ENCODE results near the gene PEX26.
A peak's percentile ranks its signal among the peaks of the same experiment; 100 is the strongest.
"Not testable (repeated sequence)": the region's sequence is repeated elsewhere in the genome, so short reads cannot be mapped to it uniquely, and the experiment has no call there.

The PEX26 gene

DNA sequence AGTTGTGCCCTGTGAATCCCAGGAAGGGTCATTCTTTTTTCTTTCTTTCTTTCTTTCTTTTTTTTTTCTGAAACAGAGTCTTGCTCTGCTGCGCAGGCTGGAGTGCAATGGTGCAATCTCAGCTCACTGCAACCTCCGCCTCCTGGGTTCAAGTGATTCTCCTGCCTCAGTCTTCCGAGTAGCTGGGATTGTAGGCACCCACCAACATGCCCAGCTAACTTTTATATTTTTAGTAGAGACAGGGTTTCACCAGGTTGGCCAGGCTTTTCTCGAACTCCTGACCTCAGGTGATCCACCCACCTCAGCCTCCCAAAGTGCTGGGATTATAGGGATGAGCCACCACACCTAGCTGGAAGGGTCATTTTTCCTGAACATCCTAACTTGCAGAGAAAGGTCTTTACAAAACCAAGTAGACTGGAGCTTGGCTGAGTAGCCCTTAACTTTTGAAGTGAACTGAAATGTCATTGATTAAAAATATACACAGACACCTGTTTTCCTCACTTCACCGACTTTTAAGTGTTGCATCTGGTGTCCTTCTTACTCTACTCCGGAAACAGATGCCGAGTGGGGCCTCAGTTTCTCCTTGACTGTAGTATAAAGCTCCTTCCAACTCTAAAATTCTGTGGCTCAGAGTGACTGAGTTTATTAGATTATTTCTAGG lies 6.4 kb upstream of the PEX26 start:
- DNase-seq (ENCODE audit: low read depth, low spot score) = not testable (repeated sequence)

DNA sequence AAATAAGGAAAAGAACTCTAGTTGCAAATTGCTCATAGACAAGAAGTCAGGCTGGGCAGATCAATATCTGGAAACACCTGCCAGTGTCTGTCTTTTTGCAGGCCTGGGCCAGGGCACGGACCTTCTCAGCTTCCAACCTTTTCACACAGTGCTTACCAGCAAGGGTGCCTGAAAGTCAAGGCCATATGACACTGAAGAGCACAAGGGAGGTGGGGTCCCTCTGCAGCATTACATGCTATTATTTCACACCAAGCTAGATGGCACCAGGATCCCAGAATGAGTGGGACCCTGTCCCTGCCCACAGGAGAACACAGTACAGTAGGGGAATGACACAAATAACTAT lies 5.9 kb upstream of the PEX26 start:
- no peak for DNase-seq (ENCODE audit: low read depth, low spot score)

DNA sequence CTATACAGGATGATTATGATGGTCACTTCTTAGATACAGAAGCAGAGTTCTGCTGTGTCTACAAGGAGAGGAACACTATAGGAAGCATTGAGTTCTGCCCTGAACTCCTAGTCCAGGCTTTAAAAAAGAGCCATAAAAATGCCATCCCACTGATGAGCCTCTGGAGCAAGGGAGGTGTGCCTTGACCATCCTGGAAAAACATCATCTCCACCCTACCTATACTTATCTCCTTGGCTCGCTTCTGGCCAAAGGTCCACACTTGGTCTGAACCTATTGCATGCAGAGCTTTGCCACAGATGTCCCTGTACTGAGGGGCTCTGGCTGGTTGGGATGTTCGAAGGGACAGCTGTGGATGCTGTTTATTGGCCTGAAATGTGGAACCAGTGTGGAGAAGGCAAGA lies 4.3 kb upstream of the PEX26 start:
- DNase-seq (ENCODE audit: low read depth, low spot score) = no peak

DNA sequence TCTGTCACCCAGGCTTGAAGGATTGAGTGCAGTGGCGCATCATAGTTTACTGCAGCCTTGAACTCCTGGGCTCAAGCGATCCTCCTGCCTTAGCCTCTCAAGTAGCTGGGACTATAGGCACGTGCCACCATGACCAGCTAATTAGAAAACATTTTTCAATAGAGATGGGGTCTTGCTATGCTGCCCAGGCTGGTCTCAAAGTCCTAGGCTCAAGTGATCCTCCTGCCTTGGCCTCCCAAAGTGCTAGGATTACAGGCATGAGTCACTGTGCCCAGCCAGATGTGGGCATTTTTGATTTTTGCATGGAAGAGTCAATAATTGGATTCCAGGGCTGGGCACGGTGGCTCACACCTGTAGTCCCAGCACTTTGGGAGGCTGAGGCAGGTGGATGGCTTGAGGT lies 3.9 kb upstream of the PEX26 start:
- not testable (repeated sequence) for DNase-seq (ENCODE audit: low read depth, low spot score)

DNA sequence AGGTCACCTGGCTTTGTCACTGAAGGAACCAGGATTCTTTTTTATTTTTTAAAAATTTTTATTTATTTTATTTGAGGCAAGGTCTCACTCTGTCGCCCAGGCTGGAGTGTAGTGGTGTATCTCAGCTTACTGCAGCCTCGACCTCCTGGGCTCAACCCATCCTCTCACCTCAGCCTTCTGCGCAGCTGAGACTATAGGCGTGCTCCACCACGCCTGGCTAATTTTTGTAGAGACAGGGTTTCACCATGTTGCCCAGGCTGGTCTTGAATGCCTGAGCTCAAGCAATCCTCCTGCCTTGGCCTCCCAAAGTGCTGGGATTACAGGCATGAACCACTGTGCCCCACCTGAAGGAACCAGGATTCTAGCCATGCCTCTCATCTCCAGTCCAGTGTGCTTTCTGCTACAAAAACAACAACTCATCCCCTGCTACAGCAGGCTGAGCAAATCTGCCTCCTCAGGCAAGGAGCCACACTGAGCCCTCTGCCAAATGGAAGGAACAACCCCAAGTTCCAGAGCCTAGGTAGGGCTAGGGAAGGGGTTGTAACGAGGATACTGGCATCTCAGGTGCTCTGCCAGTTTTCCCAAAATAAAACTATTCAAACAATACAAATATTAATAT lies 2.6 kb upstream of the PEX26 start:
- no peak for DNase-seq (ENCODE audit: low read depth, low spot score)

DNA sequence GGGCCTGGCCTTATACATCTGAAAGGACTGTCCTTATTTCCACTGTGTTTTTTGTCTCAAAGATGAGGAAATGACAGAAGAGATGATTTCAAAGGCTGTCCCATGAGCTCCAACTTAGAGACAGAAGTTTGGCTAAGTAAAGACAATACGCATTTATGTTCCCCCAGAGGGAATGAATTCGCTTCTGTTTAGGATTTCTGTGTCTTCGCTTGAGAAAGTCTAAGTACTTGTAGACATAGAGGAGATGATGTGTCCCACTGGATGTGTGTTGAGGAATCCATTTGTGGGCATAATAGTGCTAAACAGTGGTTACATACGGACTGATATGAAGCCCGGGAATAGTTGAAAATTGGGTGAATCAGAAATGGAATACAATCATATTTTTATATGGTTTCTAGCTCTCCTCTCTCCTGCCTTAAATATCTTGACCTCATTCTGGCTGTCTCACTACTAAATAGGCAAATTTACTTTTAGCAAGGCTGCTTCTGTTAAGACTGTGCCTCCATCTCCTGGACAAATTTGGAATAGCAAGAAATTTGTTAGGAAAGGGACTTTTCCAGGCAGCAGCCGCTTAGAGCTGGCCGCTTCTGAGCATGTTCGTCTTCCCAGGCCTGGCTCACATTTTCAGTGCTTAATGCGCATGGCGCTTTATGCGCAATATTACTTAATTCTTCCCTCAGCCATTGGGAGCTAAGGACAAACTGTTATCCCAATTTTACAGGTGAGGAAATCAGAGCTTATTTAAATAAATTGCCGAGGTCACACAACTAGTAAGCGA lies 1.9 kb upstream of the PEX26 start:
- peak; percentile 70 for DNase-seq (ENCODE audit: low read depth, low spot score)

DNA sequence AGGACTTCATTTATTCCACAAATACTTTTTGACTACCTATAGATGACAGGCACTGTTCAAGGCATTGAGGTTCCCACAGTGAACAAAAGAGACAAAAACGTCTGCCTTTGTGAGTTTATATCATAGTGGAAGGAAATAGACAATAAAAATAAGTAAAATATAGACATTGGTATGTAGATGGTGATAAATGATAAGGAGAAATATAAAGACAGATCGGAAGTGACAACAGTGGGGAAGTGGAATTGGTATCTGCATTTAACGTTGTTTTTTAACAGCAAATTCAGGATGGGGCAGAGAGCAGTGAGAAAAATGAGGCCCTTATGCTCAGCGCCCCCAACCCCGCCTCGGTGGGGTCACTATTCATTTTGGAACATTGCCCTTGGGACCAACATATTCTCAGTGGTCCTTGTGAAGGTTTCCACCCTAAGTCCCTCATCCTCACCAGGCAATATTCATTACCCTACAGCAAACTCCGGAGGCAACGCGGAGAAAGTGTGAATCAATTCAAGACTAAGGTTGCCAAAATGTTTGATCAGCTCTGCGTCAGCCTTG lies 627 bp upstream of the PEX26 start:
- DNase-seq (ENCODE audit: low read depth, low spot score) = no peak

DNA sequence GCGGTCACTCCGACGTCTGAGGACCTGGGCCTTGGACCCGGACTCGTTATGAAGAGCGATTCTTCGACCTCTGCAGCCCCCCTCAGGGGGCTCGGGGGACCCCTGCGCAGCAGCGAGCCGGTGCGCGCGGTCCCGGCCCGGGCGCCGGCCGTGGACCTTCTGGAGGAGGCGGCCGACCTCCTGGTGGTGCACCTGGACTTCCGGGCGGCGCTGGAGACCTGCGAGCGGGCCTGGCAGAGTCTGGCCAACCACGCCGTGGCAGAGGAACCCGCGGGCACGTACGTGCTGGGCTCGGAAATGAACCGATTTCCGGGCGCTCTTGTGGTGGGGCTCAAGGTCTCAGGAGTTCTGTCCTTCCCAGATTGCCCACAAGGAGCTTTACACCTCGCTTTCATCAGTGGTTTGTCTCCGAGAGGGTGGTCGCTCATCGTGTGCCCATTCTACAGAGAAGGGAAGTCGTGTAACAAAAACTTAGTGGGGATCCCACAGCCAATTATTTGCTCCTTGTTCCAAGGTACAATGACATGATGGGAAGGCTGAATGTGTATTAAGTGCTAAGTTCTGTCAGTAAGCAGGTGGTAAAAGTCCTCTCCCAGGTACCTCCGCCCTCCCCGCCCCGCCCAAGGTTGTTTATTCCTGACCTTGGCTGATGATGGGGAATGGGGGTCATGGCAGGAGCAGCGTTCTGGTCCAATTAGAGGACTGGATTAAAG lies 695 bp downstream of the PEX26 start:
- no peak for DNase-seq (ENCODE audit: low read depth, low spot score)

DNA sequence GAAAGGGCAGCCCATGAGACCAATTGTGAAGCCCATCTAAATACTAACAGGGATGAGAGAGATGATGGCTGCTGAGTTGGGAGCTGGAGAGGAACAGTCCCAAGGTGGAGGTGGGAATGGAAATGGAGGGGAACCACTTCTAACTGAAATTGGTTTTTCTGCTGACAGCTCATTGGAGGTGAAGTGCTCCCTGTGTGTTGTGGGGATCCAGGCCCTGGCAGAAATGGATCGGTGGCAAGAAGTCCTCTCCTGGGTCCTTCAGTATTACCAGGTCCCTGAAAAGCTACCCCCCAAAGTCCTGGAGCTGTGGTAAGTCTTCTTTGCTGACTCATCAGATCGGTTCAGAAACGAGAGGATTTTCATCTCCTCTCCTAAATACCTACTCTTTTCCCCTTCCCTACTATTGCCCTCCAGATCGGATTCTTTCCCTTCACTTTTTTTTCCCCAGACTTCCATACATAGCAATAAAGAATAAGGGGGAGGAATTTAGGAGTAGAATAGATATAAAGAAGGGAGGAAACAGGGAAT lies 2.0 kb downstream of the PEX26 start:
- no peak for DNase-seq (ENCODE audit: low read depth, low spot score)

DNA sequence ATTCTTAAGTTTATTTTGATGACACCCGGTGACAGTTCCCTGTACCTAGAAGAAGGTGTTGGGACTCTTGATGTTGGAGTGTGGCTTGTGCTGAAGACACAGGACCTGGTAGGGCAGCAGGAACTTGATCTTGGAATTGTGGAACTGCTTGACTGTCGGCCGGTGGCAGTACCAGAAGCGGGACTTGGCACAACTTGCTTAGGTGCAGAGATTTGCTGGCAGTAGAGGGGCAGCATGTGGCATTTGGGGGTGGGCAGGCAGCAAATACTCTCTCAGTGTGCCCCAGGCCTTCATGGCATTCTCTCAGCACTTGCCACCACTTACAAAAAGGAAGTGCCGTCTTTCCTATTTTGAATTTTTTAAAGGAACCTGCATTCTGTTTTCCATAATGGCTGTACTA lies 3.6 kb downstream of the PEX26 start:
- DNase-seq (ENCODE audit: low read depth, low spot score) = no peak

DNA sequence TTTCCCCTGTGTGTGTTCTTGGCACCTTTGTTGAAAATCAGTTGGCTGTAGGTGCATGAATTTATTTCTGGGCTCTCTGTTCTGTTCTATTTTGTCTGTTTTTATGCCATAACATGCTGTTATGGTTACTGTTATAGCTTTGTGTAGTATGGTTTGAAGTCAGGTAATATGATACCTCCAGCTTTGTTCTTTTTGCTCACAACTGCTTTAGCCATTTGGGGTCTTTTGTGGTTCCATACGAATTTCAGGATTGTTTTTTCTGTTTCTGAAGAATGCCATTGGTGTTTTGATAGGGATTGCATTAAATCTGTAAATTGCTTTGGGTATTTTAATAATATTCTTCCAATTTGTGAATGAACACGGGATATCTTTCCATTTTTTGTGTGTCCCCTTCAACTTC lies 4.7 kb downstream of the PEX26 start:
- DNase-seq (ENCODE audit: low read depth, low spot score) = no peak

DNA sequence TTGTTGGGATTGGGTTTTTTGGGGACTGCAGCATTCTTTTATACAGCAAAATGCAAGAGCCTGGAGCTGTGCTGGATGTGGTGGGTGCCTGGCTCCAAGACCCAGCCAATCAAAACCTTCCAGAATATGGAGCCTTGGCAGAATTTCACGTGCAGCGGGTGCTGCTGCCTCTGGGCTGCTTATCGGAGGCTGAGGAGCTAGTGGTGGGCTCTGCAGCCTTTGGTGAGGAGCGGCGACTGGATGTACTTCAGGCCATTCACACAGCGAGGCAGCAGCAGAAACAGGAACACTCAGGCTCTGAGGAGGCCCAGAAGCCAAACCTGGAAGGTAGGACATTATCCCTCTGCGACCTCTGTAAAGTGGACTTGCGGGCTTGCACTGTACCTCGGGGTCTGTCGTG lies 5.6 kb downstream of the PEX26 start:
- DNase-seq (ENCODE audit: low read depth, low spot score) = no peak

DNA sequence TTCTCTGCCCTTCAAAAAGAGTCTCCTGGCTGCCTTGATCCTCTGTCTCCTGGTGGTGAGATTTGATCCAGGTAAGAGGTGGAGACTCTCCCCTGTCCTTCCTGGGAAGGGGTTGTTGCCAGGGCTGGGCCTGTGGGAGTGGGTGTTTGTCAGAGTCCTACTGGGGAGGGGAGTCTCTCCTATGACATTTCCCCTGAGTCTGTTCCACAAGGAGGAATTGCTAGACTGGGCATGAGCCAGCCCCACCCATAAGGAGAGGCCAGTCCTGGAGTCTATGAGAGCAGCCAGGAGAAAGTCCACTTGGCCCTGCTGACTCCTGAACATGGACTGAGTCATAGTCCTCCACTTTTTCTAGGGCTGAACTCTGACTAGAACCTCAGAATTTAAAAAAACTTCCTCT lies 7.4 kb downstream of the PEX26 start:
- no peak for DNase-seq (ENCODE audit: low read depth, low spot score)

DNA sequence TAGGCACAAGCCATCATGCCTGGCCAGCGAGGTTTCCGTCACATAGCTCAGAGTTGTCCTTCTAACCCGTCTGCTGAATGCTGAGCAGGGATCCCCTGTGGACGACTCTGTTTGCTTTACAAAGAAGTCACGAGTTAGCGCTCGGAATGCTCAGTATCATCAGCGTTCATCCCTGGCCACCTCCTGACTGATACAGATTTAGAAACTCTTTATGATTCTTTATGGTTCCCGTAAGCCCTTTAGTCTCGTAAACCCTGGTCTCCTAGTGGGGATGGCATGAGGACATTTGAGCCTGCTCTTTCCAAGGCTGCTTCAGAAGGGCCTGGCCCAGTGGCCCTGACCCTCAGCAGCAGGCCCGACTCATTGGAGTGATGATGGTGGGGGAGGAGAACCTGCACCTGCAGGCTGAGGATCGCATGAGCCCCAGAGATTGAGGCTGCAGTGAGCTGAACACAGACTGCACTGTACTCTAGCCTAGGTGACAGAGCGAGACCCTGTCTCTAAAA lies 9.6 kb downstream of the PEX26 start:
- DNase-seq (ENCODE audit: low read depth, low spot score) = no peak

DNA sequence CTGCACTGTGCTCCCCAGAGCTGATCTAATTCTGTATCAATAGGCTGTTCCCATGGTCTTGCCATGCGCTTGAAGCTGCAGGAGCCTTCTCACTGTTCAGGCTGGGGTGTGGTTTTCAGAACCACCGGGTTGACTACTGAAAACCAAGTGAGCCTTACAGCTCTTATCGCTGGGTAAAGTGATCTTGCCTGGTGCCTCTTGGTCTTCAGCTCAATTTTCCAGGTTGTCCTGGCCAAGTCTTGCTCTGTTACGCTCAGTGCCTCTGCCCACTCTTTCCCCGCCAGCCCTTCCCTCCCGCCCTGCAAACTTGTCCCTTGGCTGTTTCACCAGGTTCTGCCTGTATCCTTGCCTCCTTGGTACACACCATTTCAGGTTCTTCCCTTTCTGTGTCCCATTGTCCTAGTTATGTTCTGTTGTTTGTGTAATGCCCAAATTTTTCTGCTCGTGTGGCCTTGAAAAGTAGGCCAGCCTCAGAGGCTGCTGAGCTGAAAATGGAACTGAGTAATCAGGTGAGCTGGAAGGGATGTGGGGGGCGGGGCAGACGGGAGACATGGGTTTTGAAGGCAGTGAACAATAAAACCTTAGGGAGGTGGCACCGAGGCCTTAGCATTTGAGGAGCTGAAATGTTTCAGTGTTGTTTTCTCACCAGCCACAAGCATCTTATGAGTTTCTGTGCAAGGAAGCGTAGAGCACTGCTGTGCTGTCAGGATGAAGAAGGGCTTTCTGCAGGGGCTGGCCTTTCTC lies 11.2 kb downstream of the PEX26 start:
- DNase-seq (ENCODE audit: low read depth, low spot score) = no peak

DNA sequence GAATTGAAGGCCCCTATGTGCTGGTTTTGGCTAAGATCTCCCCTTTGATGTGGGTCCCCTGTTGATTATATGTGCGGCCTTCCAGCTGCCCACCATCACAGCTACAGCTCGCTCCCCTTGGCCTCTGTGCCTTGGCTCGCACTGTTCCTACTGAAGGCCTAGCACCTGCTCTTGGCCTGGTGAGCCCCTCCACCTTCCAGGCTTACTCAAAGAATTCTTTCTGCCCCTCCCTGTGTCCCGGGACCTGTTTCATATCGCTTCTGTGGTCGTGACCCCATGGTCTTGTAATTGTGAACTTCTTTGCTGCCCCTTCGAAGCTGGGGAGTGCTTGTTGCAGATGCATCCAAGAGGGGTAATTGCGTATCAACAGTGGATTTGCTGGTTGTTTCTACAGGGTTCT lies 12.5 kb downstream of the PEX26 start:
- no peak for DNase-seq (ENCODE audit: low read depth, low spot score)

DNA sequence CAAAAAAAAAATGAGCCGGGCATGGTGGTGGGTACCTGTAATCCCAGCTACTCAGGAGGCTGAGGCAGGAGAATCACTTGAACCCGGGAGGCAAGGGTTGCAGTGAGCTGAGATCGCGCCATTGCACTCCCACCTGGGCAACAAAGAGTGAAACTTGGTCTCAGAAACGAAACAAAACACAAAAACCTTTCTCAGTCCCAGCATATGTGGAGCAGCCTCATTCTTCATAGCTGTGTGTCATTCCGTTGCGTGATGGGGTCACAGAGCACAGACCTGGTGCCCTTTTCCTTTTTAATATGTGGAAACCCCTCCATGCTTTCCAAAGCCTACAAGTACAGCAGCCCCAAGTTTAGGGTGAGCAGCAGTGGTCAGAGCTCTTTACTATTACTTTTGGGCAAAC lies 13.7 kb downstream of the PEX26 start:
- DNase-seq (ENCODE audit: low read depth, low spot score) = no peak

DNA sequence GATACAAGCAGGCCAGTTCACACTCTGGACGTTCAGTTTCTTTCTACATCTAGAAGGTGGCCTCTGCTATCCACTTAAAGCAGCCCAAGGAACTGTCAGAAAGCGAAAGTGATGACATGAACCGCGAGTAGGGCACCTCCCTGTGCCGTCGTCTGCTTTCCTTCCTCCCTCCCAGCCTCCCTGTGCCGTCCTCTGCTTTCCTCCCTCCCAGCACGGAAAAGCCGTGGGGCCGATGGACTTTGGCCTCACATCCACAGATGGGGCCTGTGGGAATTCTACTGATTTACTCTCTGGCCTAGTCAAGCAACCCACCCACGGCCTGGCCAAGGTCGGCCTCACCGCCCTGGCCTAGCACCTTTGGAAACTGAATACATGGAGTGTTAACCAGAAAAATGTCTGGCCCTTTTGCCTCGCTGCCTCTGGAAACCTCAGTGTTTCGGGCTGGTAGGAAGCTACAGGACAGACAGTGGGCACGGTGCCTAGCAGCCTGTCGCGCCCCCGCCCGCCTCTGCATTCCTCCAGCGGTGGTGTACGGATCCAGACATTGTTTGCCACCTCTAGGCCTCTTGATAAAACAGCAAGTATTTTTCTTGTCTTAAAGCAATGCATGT lies 14.2 kb downstream of the PEX26 start:
- DNase-seq (ENCODE audit: low read depth, low spot score) = no peak

DNA sequence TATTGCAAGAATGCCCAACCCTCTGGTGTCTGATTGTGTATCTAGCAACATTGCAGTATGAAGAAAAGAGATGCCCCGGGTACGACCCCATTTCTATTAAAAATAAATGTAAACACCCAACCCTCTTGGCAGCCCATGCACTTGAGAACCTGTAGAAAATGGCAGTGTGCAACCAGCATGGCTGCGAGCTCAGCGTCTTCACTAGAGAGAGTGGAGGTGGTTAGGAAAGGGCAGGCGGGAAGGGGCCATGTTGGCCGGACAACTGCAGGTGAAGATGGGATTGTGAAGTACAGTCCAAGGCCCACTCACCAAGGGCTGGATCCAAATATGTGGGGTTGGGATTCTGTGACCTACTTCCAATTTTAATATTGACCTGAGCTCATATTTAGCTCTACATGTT lies 15.9 kb downstream of the PEX26 start:
- no peak for DNase-seq (ENCODE audit: low read depth, low spot score)

DNA sequence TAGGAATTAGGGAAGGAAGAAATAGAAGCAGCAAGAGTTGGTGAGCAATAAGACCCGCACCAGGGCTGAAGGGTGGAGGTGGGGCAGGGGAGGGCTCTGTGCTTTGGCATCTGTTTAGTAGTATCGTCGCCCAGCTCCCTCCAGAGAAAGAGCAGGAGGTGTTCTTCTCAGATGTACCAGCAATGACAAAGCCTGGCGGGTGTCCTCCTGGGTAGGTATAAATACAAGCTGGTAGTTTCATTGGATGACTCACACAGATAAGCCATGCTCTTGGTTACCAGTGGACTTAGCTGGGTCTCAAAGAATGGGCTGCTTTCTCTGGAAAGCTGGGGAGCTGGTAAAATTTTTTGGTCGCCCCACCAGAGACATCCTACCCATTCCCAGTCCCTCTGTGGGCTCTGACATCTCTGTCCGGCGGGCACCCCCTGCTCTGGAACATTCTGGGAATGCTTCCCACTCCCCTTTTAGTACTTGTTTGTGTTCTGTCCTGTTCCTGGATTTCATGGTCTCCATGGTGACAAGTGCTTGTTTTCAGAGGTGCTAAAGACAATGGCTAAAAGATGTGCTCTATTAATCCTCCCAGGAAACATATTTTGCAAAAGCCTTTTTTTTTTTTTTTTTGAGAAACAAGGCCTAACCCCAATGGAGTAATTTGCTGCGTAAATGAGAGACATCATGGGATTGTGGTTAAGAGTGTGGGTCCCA lies 17.5 kb downstream of the PEX26 start:
- no peak for DNase-seq (ENCODE audit: low read depth, low spot score)
